GM21529 (cell line): ENCODE results near the gene GAS2L3.
"Not testable (repeated sequence)": the region's sequence is repeated elsewhere in the genome, so short reads cannot be mapped to it uniquely, and the experiment has no call there.

Source experiments
- ATAC-seq: cut with Tn5 transposase; IDR thresholded peaks from one replicate; pipeline ENCODE4 v1.9.1; 2021; ENCODE audit not compliant: unreplicated experiment

Gene GAS2L3

GRCh38 chr12:100573292-100574186 lies at the start of gene GAS2L3:
TSS of gene GAS2L3 (plus strand) at chr12:100573684. CDS start at chr12:100594905, 21,221 bp downstream.
- peak; percentile 96 for ATAC-seq

- ATAC-seq, result no peak
Measured at GRCh38 chr12:100528034-100528433, 45.5 kb upstream of the GAS2L3 start.

GRCh38 chr12:100528471-100529127 lies 44.9 kb upstream of the GAS2L3 start:
- ATAC-seq, result no peak

GRCh38 chr12:100529756-100530350 lies 43.6 kb upstream of the GAS2L3 start:
- no peak for ATAC-seq

GRCh38 chr12:100533376-100533775 lies 40.1 kb upstream of the GAS2L3 start:
- ATAC-seq, result no peak

GRCh38 chr12:100534625-100535227 lies 38.8 kb upstream of the GAS2L3 start:
- no peak for ATAC-seq

- ATAC-seq, result no peak
Measured at GRCh38 chr12:100539202-100539601, 34.3 kb upstream of the GAS2L3 start.

GRCh38 chr12:100544165-100544564 lies 29.3 kb upstream of the GAS2L3 start:
- no peak for ATAC-seq

GRCh38 chr12:100545092-100545491 lies 28.4 kb upstream of the GAS2L3 start:
- ATAC-seq, result no peak

GRCh38 chr12:100553936-100554335 lies 19.5 kb upstream of the GAS2L3 start:
- ATAC-seq, result no peak

- peak; percentile 49 for ATAC-seq
Measured at GRCh38 chr12:100554608-100555077, 18.8 kb upstream of the GAS2L3 start.

GRCh38 chr12:100555722-100556121 lies 17.8 kb upstream of the GAS2L3 start:
- ATAC-seq, result no peak

GRCh38 chr12:100557357-100557756 lies 16.1 kb upstream of the GAS2L3 start:
- ATAC-seq, result no peak

- not testable (repeated sequence) for ATAC-seq
Measured at GRCh38 chr12:100559261-100559660, 14.2 kb upstream of the GAS2L3 start.

GRCh38 chr12:100564090-100564489 lies 9.4 kb upstream of the GAS2L3 start:
- no peak for ATAC-seq

GRCh38 chr12:100564905-100565467 lies 8.5 kb upstream of the GAS2L3 start:
- no peak for ATAC-seq

- ATAC-seq, result no peak
Measured at GRCh38 chr12:100565987-100566545, 7.4 kb upstream of the GAS2L3 start.

- peak; percentile 97 for ATAC-seq
Measured at GRCh38 chr12:100566887-100567637, 6.4 kb upstream of the GAS2L3 start.

- ATAC-seq, result peak; percentile 29
Measured at GRCh38 chr12:100567945-100568344, 5.5 kb upstream of the GAS2L3 start.

GRCh38 chr12:100572184-100572583 lies 1.3 kb upstream of the GAS2L3 start:
- no peak for ATAC-seq
